Frontal cortex (tissue), 4 donors: Measurements from ENCODE around the gene PDP2. TPM values are rescaled to one million over a fixed set of nuclear protein-coding genes. Genes with fewer than 3 reads are reported as not detected.
"Not testable (repeated sequence)": the region's sequence is repeated elsewhere in the genome, so short reads cannot be mapped to it uniquely, and the experiment has no call there.

Experiments used
- DNase-seq, 2 donors: peaks; one replicate each; pipeline ENCODE4 v3.0.0; 2012; ENCODE audit warnings: low spot score in 2 of 2
- FAIRE-seq: peaks from 2 replicates; lab custom pipeline; 2012; peaks lifted over from hg19 to GRCh38; lab: Jason Lieb, UNC
- total RNA-seq: library from RNA; depleted of rRNA; stranded (reverse); fragments of >200 nt; gene quantifications from one replicate; pipeline ENCODE4 v1.2.3, GENCODE V29; 2014
- donor health status: control.
- donor health status: control.
- donor health status: control.

PDP2 gene
- total RNA-seq, 1 donor from 2014 or later: 8.6 TPM

GRCh38 chr16:66881964-66882508 is 1.7 kb downstream of the PDP2 start:
- FAIRE-seq (no peak), DNase-seq (no peak)

GRCh38 chr16:66882702-66883101 is 2.4 kb downstream of the PDP2 start:
- FAIRE-seq: no peak

GRCh38 chr16:66885491-66885890 is 5.2 kb downstream of the PDP2 start:
- FAIRE-seq: no peak
- no peak for DNase-seq

More at GRCh38 chr16:66882702-66883101, 2.4 kb downstream of the PDP2 start:
- DNase-seq: no peak

DNA sequence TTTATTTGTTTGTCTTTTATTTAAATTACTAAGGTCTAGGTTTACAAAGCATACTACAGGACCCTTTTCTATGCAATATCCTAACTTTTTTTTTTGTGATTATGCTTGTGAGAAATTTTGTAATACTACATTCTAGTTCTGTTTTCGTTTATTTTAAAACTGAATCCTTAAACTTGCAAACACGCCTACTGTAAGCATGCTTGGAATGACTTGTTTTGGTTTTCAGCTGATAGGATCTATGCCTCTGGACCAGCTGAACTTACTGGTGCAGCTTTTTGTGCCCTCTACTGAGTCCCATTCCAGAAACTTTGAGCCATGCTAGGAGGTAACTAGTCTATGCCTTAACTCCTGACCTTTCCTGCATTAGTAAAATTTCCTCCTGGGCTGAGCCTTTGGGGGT is 6.0 kb downstream of the PDP2 start:
- FAIRE-seq: no peak
- no peak for DNase-seq

DNA sequence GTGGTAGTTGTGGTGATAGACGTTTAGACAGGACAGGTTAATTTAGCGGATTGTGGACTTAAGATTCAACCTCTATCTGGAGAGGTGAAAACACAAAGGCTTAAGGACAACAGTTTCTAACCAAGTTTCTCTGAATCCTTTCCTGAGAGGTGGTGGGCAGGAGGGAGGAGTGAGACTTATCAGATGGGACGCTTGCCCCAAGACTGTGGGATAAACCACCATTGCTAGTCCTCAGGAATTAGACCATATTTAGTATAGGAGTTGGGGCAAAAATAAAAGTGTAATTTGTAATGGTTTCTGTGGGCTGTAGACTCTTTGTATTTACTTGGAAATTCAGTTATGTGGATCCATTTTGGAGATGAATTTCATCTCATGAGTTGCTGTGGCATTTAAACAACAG is 6.6 kb downstream of the PDP2 start:
- DNase-seq: no peak
- FAIRE-seq: no peak

DNA sequence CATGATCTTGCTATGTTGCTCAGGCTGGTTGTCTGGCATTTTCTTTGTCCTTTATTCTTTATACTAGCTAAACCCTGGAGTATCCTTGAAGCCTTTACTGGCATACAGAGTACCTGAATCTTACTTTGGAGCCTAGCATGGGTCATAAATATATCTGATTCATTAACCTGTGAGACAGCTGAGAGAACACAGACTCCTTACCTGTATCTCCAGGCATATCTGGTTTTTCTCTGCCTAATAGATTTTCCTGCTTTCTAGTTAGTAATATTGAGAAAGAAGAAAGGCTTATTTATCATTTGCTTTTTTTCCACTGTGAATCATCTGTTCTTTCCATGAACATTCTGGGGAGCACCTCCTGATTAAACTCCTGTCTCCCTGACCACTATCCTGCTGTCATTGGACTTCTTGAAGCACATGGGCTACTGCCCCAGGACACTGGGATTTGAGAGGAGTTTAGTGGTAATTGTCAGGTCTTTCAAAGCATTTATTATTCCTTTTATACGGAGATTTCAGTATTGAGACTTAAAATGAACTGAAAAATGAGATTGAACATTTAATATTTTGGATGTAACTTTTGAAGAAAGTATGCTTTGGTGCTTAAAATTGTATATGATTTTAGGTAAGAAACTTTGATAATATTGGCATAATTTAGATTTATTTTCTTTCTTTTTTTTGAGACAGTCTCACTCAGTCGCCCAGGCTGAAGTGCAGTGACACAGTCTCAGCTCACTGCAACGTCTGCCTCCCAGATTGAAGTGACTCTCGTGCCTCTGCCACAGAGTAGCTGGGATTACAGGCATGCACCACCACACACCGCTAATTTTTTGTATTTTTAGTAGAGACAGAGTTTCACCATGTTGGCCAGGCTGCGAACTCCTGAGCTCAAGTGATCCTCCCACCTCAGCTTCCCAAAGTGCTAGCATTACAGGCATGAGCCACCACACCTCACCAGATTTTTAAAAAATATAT is 8.6 kb downstream of the PDP2 start:
- FAIRE-seq: no peak
- DNase-seq: no peak

DNA sequence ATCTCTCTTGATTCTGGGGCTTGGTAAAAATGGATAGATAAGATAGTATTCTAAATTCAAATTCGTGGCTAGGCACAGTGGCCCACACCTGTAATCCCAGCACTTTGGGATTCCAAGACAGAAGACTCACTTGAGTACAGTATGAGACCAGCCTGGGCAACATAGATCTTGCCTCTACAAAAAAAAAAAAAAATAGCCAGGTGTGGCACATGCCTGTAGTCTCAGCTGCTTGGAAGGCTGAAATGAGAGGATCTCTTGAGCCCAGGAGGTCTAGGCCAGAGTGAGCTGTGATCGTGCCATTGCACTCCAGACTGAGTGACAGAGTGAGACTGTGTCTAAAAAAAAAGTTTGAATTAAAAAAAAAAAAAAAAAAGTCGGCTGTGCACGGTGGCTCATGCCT is 9.3 kb downstream of the PDP2 start:
- FAIRE-seq: no peak
- no peak for DNase-seq

DNA sequence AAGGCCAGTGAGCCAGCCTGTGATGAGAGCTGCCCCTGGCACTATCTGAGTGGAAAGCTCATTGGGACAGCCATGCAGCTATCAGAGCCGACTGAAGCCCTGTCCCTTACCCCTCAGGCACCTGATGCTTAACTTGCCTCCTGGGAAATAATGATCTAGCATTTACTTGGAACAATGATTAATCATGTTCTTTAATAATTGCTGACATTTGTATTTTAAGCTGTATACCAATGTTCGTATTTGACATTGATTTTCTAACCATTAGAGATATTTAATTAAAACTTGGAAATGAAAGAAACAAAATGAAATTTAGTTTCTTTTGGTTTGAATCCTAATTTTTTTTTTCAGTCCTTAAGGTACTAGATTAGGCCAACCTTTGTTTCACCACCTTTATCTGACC is 10.5 kb downstream of the PDP2 start:
- no peak for DNase-seq
- FAIRE-seq: no peak

DNA sequence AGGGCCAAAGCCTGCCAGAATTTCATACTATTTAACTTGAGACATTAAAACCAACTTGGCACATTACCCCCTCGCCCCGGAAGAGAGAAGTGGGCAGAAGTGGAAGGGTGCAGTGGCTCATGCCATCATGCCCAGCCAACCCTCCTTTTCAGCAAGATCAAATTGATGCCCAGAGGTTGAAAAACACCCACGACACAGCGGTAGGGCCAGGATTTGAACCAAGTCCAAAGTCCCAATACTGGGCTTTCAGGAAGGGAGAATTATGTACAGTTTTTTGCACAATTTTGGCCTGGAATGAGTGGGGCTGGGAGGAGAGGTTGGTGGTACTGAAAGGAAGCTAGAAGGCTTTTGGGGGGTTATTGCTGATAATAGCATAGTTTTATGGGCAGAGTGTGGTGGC is 11.0 kb downstream of the PDP2 start:
- FAIRE-seq: no peak
- DNase-seq: no peak

DNA sequence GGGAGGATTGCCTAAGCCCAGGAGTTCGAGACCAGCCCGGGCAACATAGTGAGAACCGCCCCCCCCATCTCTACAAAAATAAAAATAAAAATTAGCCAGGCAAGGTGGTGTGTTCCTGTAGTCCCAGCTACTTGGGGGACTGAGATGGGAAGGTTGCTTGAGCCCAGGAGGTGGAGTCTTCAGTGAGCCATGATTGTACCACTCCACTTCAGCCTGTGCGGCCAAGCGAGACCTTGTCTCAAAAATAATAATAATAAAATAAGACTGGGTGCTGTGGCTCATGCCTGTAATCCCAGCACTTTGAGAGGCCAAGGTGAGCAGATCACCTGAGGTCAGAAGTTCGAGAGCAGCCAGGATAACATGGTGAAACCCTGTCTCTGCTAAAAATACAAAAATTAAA is 11.5 kb downstream of the PDP2 start:
- DNase-seq (no peak), FAIRE-seq (no peak)

GRCh38 chr16:66894055-66894454 is 13.7 kb downstream of the PDP2 start:
- DNase-seq (no peak), FAIRE-seq (no peak)

DNA sequence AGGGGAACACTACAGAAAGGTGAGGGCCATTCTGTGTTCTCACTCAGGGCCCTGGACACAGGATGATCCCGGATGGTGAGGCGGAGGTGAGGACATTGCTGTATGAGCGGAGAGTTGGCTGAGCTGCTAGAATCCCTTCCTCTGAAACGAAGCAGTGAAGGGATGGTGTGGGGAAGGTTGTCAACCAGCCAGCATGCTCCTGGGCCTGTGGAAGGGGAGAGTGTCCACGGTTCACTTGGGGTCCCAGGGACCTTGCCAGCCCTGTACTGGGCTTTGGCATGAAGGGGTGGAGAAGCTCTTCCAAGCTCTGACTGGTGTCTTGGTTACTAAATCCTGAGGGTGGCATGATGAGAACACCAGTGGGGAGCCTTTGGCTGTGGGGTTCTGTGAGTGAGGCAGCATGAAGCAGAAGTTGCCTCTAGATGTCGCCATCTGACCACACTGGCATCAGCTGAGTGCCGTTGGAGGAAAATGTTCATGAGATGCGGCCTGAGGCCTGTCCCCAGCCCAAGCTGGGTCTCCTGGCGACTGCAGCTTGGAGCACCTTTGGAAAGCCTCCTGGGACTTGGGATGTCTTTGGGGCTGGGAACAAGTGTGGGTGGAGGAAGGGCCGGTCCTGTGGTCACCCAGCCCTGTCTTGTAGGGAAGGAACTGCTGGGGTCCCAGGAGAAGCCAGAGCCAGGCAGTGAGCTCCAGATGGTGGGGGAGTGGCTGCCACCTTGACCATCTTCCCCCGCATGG is 14.8 kb downstream of the PDP2 start:
- no peak for FAIRE-seq
- DNase-seq: peak in 1 of 2 donors; percentile 66

DNA sequence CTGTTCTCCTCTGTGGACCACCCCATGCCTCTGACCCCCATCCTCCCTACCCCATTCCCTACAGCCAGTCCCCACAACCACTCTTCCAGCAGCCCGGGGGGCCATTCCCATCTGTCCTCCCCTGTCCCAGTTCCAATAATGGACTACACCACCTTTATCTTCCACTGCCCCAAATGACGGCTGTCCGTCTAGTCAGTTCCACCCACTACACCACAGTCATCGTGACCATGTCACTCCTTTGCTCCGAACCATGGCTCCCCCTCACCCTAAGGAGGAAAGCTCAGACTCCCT is 15.3 kb downstream of the PDP2 start:
- no peak for FAIRE-seq

GRCh38 chr16:66895999-66896398 is 15.7 kb downstream of the PDP2 start:
- DNase-seq (no peak), FAIRE-seq (no peak)

More for the DNA sequence above, 15.3 kb downstream of the PDP2 start:
- no peak for DNase-seq

- not testable (repeated sequence) for FAIRE-seq, DNase-seq
Measured at GRCh38 chr16:66896682-66897081, 16.4 kb downstream of the PDP2 start.

DNA sequence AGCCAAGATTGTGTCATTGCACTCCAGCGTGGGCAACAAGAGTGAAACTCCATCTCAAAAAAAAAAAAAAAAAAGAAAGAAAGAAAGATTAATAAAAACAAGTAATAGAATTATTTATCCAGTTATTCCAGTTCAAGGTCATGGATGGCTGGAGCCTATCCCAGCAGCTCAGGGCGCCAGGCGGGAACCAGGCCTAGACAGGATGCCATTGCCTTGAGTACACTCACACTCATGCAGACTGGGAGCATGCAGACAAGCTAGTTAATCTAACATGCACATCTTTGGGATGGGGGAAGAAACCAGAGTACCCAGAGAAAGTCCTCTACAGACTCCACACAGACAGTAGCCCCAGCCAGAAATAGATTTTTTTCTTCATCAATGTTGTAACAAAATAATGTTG is 17.9 kb downstream of the PDP2 start:
- DNase-seq: no peak
- no peak for FAIRE-seq

DNA sequence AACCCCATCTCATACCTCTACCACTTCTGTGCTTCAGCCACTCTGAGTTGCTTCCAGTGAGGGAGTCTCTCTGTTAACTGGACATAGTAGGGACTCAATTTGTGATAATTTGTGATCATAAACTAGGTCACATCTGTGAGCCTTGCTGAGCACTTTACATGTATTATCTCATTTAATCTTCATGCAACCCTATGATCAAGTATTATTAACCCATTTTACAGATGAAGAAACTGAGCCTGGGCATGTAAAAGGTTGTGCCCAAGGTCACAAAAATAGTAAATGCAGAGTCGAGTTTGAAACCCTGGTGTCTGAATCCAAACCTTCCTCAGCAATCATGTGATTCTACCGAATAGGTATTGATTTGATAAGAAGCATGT is 18.6 kb downstream of the PDP2 start:
- no peak for FAIRE-seq
- no peak for DNase-seq

- no peak for FAIRE-seq
Measured at GRCh38 chr16:66899310-66899944, 19.1 kb downstream of the PDP2 start.

GRCh38 chr16:66899945-66900710 is 19.8 kb downstream of the PDP2 start:
- DNase-seq (no peak), FAIRE-seq (no peak)

More at GRCh38 chr16:66899310-66899944, 19.1 kb downstream of the PDP2 start:
- DNase-seq: no peak
